Left cardiac atrium (tissue), 4 donors: ENCODE results near the gene KIF1C. TPM values are rescaled to one million over a fixed set of nuclear protein-coding genes. Genes with fewer than 3 reads are reported as not detected.

ENCODE experiments used
- ATAC-seq, 2 donors: fragments of 200-7000 bp; cut with Tn5 transposase; one replicate each; pipeline ENCODE4 v1.9.1; 2020; ENCODE audit warnings: mild to moderate bottlenecking in 2 of 2, moderate library complexity in 2 of 2
- DNase-seq: peaks from one replicate; pipeline ENCODE4 v3.0.0-alpha.2; 2020
- intact Hi-C, 2 donors: fragments of 100-400 bp; cut with DNase I; formaldehyde crosslinking; loops; one replicate each; pipeline versions ENCODE4 v1.14.1 to v1.15.1; 2022 to 2023
- microRNA-seq, 2 donors: library from miRNA; unstranded; fragments of <30 nt; microRNA quantifications; one replicate each; pipeline ENCODE4 v1.2.0, GENCODE V29; 2020
- total RNA-seq, 2 donors: library from RNA; stranded (reverse); fragmentation: NEBNext Ultra II Directional; extraction: Animal tissue kit (Norgen Biotek cat#: 25700); gene quantifications; one replicate each; pipeline ENCODE4 v1.2.1, GENCODE V29; 2021
- donor health status: DM: no; HTN: yes; CAD: no.
- donor health status: DM: no; HTN: yes; CAD: no; lungs with severe emphysema.
- donor health status: DM: yes; HTN: yes; CAD: no.
- donor health status: Dilated cardiomyopathy.

KIF1C gene
- total RNA-seq, 2 donors from 2014 or later, result 405 to 447 TPM

- peak; percentile 29 to 43 for ATAC-seq
- DNase-seq, result peak; percentile 29
- intact Hi-C loops, result no loop called here
Measured at GRCh38 chr17:5077781-5078105, 80.0 kb downstream of the KIF1C start.

Small RNA genes lying within 50 kb of the gene (microRNA-seq; reads per million reads assigned to microRNA genes)
- gene MIR6864 (0 to 0.60 reads per million in 2 donors), gene MIR6865 (0 to 0.54 reads per million in 2 donors)

Other genes with a start within 250 kb of the KIF1C start
- not detected for gene TM4SF5, start 226.1 kb upstream of the KIF1C start, total RNA-seq
- 1 to 10 TPM in 1 of 2 donors, under 1 TPM in 1; 0.81 to 1.1 TPM for gene VMO1, start 211.6 kb upstream of the KIF1C start, total RNA-seq
- gene GLTPD2, start 209.0 kb upstream of the KIF1C start, total RNA-seq, result not detected
- 100 to 1,000 TPM; 145 to 147 TPM for gene PSMB6, start 201.8 kb upstream of the KIF1C start, total RNA-seq
- 10 to 100 TPM; 14.7 to 14.9 TPM for gene PLD2, start 190.8 kb upstream of the KIF1C start, total RNA-seq
- 10 to 100 TPM; 40.1 to 42.2 TPM for gene MINK1, start 164.6 kb upstream of the KIF1C start, total RNA-seq
- 1 to 10 TPM; 1.3 to 2.3 TPM for gene C17orf107, start 98.4 kb upstream of the KIF1C start, total RNA-seq
- gene CHRNE, start 94.9 kb upstream of the KIF1C start, total RNA-seq, result 100 to 1,000 TPM in 1 of 2 donors, 10 to 100 TPM in 1; 36.8 to 118 TPM
- under 1 TPM; 0.13 to 0.15 TPM for gene GP1BA, start 65.7 kb upstream of the KIF1C start, total RNA-seq
- 100 to 1,000 TPM; 166 to 175 TPM for gene SLC25A11, start 57.9 kb upstream of the KIF1C start, total RNA-seq
- gene RNF167, start 57.7 kb upstream of the KIF1C start, total RNA-seq, result 10 to 100 TPM; 76.2 to 95.6 TPM
- gene PFN1, start 49.4 kb upstream of the KIF1C start, total RNA-seq, result 100 to 1,000 TPM; 254 to 303 TPM
- gene ENO3, start 46.8 kb upstream of the KIF1C start, total RNA-seq, result 100 to 1,000 TPM; 149 to 228 TPM
- gene SPAG7, start 30.1 kb upstream of the KIF1C start, total RNA-seq, result 100 to 1,000 TPM; 113 to 128 TPM
- 10 to 100 TPM; 35.5 to 46.1 TPM for gene CAMTA2, start 10.3 kb upstream of the KIF1C start, total RNA-seq
- gene INCA1, start 428 bp upstream of the KIF1C start, total RNA-seq, result 1 to 10 TPM; 1.8 to 2.6 TPM
- under 1 TPM in 1 of 2 donors, not detected in 1; 0.10 TPM for gene SLC52A1, start 37.5 kb downstream of the KIF1C start, total RNA-seq
- 10 to 100 TPM in 1 of 2 donors, 1 to 10 TPM in 1; 8.6 to 12.5 TPM for gene ZFP3, start 80.5 kb downstream of the KIF1C start, total RNA-seq
- gene ZNF232, start 113.9 kb downstream of the KIF1C start, total RNA-seq, result 1 to 10 TPM; 5.1 to 5.7 TPM
- under 1 TPM; 0.06 to 0.16 TPM for gene USP6, start 118.1 kb downstream of the KIF1C start, total RNA-seq
- gene ZNF594, start 193.9 kb downstream of the KIF1C start, total RNA-seq, result 1 to 10 TPM; 5.7 to 6.9 TPM
- gene SCIMP, start 236.9 kb downstream of the KIF1C start, total RNA-seq, result 1 to 10 TPM; 3.1 TPM